GM18505 (cell line): Measurements from ENCODE around the gene CCR5.

Source experiments
- ATAC-seq: cut with Tn5 transposase; IDR thresholded peaks from one replicate; pipeline ENCODE4 v1.9.1; 2021; ENCODE audit not compliant: unreplicated experiment
- POLR2A ChIP-seq: IDR thresholded peaks from 4 replicates; pipeline ENCODE4 v1.6.1; 2011; ENCODE audit warnings: borderline replicate concordance; ENCODE audit not compliant: insufficient read depth, insufficient read length; ENCODE audit errors: extremely low read depth

CCR5 gene

DNA sequence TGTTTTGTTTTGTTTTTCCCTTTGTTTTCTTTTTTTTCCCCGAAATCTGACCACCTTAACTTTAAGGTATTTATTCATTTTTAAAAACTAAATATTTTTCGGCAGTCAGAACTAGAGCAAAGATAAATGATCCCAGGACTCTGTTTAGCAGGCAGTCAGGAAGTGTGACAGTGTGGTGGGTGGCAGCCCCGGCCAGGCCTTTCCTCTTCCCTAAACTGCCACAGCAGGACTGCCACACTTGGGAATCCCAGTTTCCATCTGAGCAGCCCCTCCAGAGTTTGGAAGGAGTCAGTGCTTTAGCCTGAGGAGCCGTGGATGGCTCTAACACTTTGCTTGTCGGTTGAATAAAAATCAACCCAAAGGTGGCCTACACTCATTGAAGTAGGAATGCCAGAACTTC lies 43.2 kb downstream of the CCR5 start:
- TF ChIP-seq POLR2A, result no peak
- ATAC-seq, result no peak

DNA sequence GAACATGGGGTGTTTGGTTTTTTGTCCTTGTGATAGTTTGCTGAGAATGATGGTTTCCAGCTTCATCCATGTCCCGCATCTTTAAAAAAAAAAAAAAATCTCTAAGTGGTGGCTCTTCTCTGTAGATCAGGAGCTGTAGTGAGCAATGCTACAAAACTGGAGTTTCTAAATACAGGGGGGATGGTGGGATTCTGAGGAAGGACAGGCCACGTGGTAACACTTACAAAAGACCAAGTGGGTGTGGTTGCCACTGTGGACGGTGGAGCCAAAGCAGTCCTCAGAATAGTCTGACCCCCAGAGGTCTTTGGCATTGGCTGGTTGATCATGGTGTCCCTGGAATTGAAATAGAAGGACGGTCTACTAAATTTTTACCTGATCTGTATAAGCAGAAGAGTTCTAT lies 44.0 kb downstream of the CCR5 start:
- no peak for TF ChIP-seq POLR2A
- no peak for ATAC-seq

DNA sequence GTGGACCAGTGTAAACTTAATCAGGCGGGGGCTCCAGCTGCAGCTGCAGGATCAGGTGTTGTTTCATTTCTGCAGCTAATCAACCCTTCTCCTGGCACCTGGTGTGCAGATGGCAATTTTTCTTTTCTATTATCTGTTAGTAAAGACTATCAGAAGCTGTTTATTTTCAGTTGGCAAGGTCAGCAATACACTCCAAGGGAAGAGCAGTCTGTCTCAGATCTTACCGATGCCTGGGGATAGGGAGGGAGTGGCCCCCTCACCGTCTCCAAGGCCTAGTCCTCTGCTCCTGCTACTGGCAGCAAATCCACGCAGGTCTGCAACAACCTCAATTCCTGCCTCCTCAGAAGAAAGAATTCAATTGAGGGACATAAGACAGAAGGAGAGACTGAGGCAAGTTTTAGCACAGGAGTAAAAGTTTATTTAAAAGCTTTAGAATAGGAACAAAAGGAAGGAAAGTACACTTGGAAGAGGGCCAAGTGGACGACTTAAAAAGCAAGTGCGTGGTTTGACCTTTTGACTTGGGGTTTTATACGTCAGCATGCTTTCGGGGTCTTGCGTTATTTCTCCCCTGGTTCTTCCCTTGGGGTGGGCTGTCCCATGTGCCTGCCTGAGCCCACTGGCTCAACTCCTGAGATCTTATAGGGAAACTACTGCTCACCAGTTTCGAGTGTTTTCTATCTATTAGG lies 45.5 kb downstream of the CCR5 start:
- ATAC-seq, result no peak

DNA sequence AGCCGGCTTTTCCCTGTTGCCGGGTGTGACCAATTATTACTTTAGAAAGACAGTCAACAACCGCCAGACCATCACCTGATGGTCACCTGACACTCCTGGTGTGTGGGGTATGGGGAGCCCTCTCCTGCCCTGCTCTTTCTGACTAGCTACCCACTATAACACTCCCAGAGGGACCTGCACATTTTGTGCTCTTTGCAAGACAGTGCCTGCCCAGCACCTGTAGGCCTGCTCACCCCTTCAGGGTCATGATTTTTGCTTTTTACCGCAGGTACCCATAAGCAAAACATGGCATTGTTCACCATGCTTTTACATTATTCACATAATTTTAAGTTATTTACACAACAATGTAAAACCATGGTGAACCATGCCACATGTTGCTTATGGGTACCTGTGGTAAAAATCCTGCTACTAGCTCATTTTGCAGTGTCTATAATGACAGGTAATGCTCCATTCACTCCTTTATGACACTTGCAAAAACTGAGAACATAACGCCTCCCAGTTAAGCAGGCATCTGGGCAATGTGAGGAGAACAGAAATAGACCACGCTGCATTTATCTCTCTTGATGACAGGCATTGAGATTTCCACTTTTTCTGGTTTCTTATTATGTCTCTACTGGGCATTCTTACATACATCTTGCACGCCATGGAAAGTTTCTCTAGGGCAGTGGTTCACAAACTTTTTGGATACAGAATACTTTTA lies 46.2 kb downstream of the CCR5 start:
- ATAC-seq, result no peak
- TF ChIP-seq POLR2A, result no peak

More for the DNA sequence above, 45.5 kb downstream of the CCR5 start:
- no peak for TF ChIP-seq POLR2A

DNA sequence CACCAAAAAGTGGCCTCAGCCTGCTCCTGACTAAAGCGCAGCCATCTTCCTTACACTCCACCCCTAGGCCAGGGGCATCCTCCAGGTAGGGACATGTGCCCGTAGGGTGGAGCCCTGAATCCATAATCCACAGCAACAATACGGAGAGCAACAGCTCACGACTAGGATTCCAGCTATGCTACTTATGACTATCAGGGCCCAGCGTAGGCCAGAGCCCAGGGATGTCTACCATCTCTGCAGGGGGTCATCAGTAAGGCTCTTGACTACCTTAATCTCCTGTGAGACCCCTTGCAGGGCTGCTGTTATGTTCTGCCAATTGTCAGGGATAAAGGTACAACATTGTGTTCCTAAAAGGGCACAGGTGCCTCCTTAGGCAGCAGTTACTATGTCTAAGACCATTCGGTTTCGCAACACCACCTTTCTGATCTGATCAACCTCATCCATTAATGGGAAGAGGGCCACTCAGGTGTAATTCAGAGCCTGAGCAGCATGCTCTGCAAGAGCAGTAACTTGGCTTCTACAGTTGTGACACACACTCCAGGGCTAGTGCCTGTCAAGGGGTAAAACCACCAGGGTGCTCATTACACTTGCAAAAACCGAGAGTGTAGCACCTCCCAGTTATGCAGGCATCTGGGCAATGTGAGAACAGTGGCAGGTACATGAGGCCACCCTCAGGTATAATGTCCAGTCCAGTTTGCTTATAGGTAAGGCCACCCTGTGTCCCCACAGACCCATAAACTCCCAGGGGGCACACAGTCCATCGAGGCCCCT lies 47.3 kb downstream of the CCR5 start:
- TF ChIP-seq POLR2A, result no peak
- ATAC-seq, result no peak

DNA sequence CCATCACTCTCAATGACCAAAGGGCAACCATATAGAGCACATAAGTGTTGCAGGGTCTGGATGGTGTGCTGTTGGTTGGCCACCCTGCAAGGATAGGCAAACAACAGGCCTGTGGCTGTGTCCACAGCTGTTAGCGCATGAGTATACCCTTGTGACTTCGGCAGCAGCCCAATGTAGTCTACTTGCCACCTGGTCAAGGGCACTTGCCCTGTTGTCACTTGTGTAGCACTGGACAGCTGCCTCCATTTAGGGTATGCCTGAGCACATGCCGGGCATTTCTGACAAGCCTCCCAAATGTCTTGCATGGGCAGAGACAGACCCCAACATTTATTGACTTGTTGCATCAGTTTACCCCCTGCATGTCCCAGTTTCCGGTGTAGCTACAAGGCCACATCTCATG lies 49.1 kb downstream of the CCR5 start:
- ATAC-seq, result no peak
- TF ChIP-seq POLR2A, result no peak

DNA sequence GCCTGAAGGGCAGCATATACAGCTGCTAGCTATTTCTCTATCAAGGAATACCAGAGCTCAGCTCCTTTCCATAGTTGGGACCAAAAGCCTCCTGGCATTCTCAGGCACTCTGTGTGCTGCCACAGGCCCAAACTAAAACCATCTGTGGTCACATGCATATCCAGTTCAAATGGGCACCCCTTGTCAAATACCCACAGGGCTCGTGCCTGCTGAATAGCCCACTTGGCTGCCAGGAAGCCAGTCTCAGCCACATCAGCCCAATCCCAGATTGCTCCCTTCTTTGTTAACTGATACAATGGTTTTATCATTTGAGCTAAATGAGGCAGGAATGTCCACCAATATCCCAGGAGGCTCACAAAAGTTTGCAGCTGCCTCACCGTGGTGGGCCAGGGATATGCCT lies 50.2 kb downstream of the CCR5 start:
- no peak for TF ChIP-seq POLR2A
- no peak for ATAC-seq

DNA sequence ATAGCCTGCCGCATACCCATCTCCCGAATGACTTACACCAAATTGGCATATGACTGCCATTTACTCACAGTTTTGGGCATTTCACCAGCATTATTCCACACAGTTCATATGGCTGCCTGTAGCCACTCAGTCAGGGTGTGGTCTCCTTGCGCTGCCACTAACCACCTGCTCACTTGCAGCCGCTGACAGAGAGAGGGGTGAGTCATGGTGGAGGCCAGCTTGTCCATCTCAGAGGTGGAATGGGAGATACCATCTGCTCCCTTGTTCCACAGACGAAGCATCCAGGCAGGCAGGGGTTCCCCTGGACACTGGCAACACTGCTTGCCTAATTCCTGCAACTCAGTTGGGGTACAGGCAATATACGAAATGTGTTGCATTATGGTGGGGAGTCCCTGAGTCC lies 51.9 kb downstream of the CCR5 start:
- ATAC-seq, result no peak
- TF ChIP-seq POLR2A, result no peak

DNA sequence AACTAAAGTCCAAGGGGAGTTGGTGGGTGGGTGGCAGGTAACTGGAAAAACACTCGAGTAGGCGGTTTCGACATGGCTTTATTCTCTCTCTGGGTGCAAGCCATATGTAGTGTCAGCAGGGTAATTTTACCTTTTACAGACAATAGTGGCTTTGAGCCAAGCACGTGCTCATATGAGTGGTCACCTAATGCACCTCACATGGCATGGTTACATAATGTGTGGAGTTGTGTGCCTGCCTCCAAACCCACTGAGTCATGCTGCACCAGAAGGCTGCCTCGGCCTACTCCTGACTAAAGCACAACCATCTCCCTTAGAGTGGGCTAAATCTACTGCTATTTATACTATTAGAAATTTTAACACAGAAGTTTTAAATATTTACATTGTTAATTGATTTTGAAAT lies 52.8 kb downstream of the CCR5 start:
- no peak for TF ChIP-seq POLR2A
- no peak for ATAC-seq
